AG10803 (cell line): Measurements from ENCODE around the gene TMEM176A.

Experiments
- DNase-seq: peaks from one replicate; pipeline ENCODE4 v3.0.0; 2010; ENCODE audit warnings: low read depth
- H3K4me3 ChIP-seq: 2 replicates; pipeline ENCODE4 v1.5.1; 2011; ENCODE audit warnings: mild to moderate bottlenecking, low read length, control low read depth
- CTCF ChIP-seq: conservative IDR thresholded peaks from 2 replicates; pipeline ENCODE4 v1.5.1; 2011; ENCODE audit warnings: mild to moderate bottlenecking, low read length, control low read depth, inconsistent platforms

TMEM176A gene

GRCh38 chr7:150820148-150820547 is 19.6 kb downstream of the TMEM176A start:
- no peak for TF ChIP-seq CTCF
- DNase-seq, result no peak
- no peak overlapping the region for H3K4me3 ChIP-seq

- no peak overlapping the region for H3K4me3 ChIP-seq
- TF ChIP-seq CTCF, result no peak
- no peak for DNase-seq
Observed at GRCh38 chr7:150820578-150821198, 20.1 kb downstream of the TMEM176A start.

- no peak overlapping the region for H3K4me3 ChIP-seq
- TF ChIP-seq CTCF, result no peak
- no peak for DNase-seq
Observed at GRCh38 chr7:150823043-150823442, 22.5 kb downstream of the TMEM176A start.

GRCh38 chr7:150823484-150824126 is 23.0 kb downstream of the TMEM176A start:
- no peak for DNase-seq
- TF ChIP-seq CTCF, result no peak
- H3K4me3 ChIP-seq, result no peak overlapping the region

- no peak for TF ChIP-seq CTCF
- H3K4me3 ChIP-seq, result no peak overlapping the region
- DNase-seq, result no peak
Observed at GRCh38 chr7:150824379-150825177, 24.0 kb downstream of the TMEM176A start.

- no peak for DNase-seq
- TF ChIP-seq CTCF, result no peak
- no peak overlapping the region for H3K4me3 ChIP-seq
Observed at GRCh38 chr7:150826061-150826849, 25.7 kb downstream of the TMEM176A start.
